Esophagus muscularis mucosa (tissue), 4 donors: ENCODE results near the gene TCF7L2. TPM values are rescaled to one million over a fixed set of nuclear protein-coding genes. Genes with fewer than 3 reads are reported as not detected.
A peak's percentile ranks its signal among the peaks of the same experiment; 100 is the strongest.

Experiments
- DNase-seq: peaks from one replicate; pipeline ENCODE4 v3.0.0-alpha.2; 2017; ENCODE audit errors: extremely low spot score
- H3K27ac ChIP-seq, 4 donors: fragments of 200-600 bp; sonication (generic); replicated peaks in 1 of 4; 1 replicate in 3 of 4; 2 replicates in 1 of 4; pipeline ENCODE4 v1.5.1; 2016 to 2019; ENCODE audit warnings: mild to moderate bottlenecking in 1 of 4
- H3K27me3 ChIP-seq, 4 donors: fragments of 200-600 bp; sonication (generic); one replicate each; pipeline versions ENCODE4 v1.5.1 to v1.6.0; 2016 to 2019
- H3K36me3 ChIP-seq, 4 donors: fragments of 200-600 bp; sonication (generic); one replicate each; pipeline ENCODE4 v1.5.1; 2016 to 2019
- H3K4me1 ChIP-seq, 4 donors: fragments of 200-600 bp; sonication (generic); one replicate each; pipeline ENCODE4 v1.5.1; 2016 to 2019
- H3K4me3 ChIP-seq, 4 donors: fragments of 200-600 bp; sonication (generic); 1 replicate in 2 of 4; 2 replicates in 2 of 4; pipeline ENCODE4 v1.5.1; 2016 to 2019; ENCODE audit warnings: mild to moderate bottlenecking in 4 of 4, moderate library complexity in 1 of 4
- H3K9me3 ChIP-seq, 4 donors: fragments of 200-600 bp; sonication (generic); 1 replicate in 3 of 4; 2 replicates in 1 of 4; pipeline ENCODE4 v1.5.1; 2016 to 2019
- EP300 ChIP-seq: sonication (generic); formaldehyde crosslinking; IDR thresholded peaks from one replicate; pipeline ENCODE4 v1.6.1; 2017; ENCODE audit warnings: antibody characterized with exemption
- POLR2A ChIP-seq: fragments of 450-650 bp; IDR thresholded peaks from one replicate; pipeline ENCODE4 v1.6.1; 2017; ENCODE audit warnings: antibody characterized with exemption, moderate library complexity, mild to moderate bottlenecking, low read depth
- POLR2AphosphoS5 ChIP-seq, 2 donors: sonication (generic); formaldehyde crosslinking; IDR thresholded peaks; one replicate each; pipeline ENCODE4 v1.6.1; 2017; ENCODE audit warnings: antibody characterized with exemption in 2 of 2
- WGBS: methylation state at CpG from one replicate; pipeline ENCODE4 v1.1.5; 2018; 5-methylcytosine and 5-hydroxymethylcytosine counted together
- intact Hi-C: fragments of 100-400 bp; cut with DNase I; formaldehyde crosslinking; loops from one replicate; pipeline ENCODE4 v1.15.1; 2023
- total RNA-seq, 4 donors: library from RNA; depleted of rRNA; stranded (reverse); fragments of >200 nt; gene quantifications; one replicate each; pipeline versions ENCODE4 v1.1.0 to v1.2.1, GENCODE V29; 2016
- TF ChIP-seq, protein P1 (sequence below), 3 experiments: fragments of 200-600 bp in 2 of 3; fragments of 450-650 bp in 1 of 3; sonication (generic) in 2 of 3; IDR thresholded peaks; one replicate each; pipeline ENCODE4 v1.5.1; 2017 to 2019; ENCODE audit warnings: antibody characterized with exemption in 3 of 3, mild to moderate bottlenecking in 2 of 3, moderate library complexity in 1 of 3

Gene TCF7L2
- total RNA-seq, 4 donors from 2014 or later: 7.8 to 24.1 (median 19.2) TPM

DNA sequence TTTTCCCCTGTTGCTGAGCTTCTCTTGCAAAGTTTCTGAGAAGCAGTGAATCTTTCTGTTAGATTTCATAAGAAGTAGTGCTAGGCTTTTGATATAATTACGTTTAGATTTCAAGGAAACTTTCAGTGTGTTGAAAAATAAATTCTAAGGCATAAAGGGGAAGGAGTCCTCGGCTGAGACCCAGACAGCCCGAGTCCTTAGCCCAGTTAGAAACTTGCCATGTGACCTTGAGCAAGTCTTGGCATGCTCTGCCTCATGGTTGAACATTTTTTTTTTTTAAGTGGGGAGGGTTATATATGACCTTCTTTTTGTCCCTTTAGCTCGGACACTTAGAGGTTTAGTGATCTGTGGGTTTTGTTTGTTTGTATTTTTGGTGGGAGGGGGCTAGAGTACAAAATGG, 117.5 kb downstream of the TCF7L2 start:
- 44% methylated on average over 4 of the region's 4 CpGs for WGBS

DNA sequence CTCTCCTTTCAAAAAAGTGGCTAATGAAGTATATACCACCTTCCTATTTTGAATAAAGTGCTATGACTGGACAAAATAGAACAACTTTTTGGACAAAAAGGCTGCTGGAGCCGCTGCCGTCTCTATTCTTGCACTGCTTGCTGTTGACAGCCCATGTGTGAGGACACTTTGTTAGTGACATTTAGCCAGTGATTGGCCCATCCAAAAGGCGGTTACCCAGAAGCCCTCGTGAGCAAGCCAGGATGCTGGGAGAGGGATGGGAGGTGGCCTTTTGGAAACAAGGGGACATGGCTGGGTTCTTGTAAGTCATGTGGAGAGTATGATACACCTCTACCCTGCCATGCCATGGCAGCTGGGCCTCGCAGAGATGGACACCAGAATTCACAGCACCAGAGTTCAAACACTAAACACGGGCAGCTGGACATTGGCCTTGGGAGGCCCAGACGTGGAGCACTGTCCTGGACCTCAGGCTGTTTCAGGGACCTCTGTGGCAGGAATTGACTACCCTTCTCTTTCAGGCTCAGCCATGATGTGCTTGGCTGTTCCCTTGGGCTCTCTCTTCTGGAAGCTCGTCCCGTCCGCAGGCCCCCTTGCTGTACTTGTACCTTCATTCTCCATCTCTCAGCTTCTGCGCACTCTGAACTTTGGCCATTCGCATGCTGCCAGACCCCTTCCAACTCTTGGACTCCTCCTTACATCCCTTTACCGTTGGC, 118.3 kb downstream of the TCF7L2 start:
- Histone ChIP-seq H3K4me1 (peaks cover 23 to 56% (median 55%) of the 10 kb centered on the region in 4 donors), H3K36me3 (peaks cover 0 to 5% (median 0%) of the 10 kb centered on the region in 4 donors), H3K4me3 (no peak overlapping the region), H3K27me3 (no peaks in the 10 kb centered on the region), H3K27ac (no peak overlapping the region), H3K9me3 (no peaks in the 10 kb centered on the region)
- 97% methylated on average over 12 of the region's 13 CpGs for WGBS
- no peak for DNase-seq
- intact Hi-C loops: no loop called here
- TF ChIP-seq POLR2AphosphoS5 (IDR thresholded peaks at IDR 0.05): no peak
- no peak for TF ChIP-seq EP300
- TF ChIP-seq, protein P1, sequence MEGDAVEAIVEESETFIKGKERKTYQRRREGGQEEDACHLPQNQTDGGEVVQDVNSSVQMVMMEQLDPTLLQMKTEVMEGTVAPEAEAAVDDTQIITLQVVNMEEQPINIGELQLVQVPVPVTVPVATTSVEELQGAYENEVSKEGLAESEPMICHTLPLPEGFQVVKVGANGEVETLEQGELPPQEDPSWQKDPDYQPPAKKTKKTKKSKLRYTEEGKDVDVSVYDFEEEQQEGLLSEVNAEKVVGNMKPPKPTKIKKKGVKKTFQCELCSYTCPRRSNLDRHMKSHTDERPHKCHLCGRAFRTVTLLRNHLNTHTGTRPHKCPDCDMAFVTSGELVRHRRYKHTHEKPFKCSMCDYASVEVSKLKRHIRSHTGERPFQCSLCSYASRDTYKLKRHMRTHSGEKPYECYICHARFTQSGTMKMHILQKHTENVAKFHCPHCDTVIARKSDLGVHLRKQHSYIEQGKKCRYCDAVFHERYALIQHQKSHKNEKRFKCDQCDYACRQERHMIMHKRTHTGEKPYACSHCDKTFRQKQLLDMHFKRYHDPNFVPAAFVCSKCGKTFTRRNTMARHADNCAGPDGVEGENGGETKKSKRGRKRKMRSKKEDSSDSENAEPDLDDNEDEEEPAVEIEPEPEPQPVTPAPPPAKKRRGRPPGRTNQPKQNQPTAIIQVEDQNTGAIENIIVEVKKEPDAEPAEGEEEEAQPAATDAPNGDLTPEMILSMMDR (IDR thresholded peaks at IDR 0.05): no peak
- no peak for TF ChIP-seq POLR2A

More for the DNA sequence above, 117.5 kb downstream of the TCF7L2 start:
- intact Hi-C loops: no loop called here
- Histone ChIP-seq H3K36me3 (peaks cover 0 to 5% (median 0%) of the 10 kb centered on the region in 4 donors), H3K4me1 (peaks cover 27 to 62% (median 56%) of the 10 kb centered on the region in 4 donors), H3K27me3 (no peaks in the 10 kb centered on the region), H3K9me3 (no peaks in the 10 kb centered on the region), H3K27ac (no peak overlapping the region), H3K4me3 (no peak overlapping the region)
- DNase-seq: no peak
- TF ChIP-seq, protein P1 (IDR thresholded peaks at IDR 0.05): no peak
- TF ChIP-seq POLR2AphosphoS5 (IDR thresholded peaks at IDR 0.05): no peak
- no peak for TF ChIP-seq POLR2A
- TF ChIP-seq EP300: no peak

DNA sequence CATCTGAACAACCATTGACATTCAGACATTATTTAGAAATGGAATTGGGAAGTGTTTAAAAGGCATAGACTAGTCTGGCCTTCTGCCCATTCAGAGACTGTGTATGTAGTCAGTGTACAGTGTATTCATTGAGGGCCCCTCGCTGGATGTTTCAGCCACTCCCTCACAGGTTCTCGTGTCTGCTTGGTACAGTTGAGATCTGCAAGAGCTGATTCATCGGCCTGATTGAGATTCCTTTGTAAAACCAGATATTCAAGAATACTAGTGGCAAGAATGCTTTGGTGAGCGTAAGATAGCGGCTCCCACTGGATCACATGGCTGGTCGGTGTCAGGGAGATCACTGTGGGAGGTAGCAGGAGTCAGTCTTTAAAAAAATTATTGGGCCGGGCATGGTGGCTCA, 119.5 kb downstream of the TCF7L2 start:
- Histone ChIP-seq H3K4me1 (peaks cover 30 to 57% (median 54%) of the 10 kb centered on the region in 4 donors), H3K9me3 (no peaks in the 10 kb centered on the region), H3K4me3 (no peak overlapping the region), H3K36me3 (peaks cover 0 to 5% (median 0%) of the 10 kb centered on the region in 4 donors), H3K27me3 (no peaks in the 10 kb centered on the region), H3K27ac (no peak overlapping the region)
- intact Hi-C loops: no loop called here
- TF ChIP-seq POLR2A: no peak
- no peak for TF ChIP-seq POLR2AphosphoS5 (IDR thresholded peaks at IDR 0.05)
- TF ChIP-seq, protein P1 (IDR thresholded peaks at IDR 0.05): no peak
- no peak for TF ChIP-seq EP300
- 92% methylated on average over 7 of the region's 7 CpGs for WGBS
- DNase-seq: no peak

DNA sequence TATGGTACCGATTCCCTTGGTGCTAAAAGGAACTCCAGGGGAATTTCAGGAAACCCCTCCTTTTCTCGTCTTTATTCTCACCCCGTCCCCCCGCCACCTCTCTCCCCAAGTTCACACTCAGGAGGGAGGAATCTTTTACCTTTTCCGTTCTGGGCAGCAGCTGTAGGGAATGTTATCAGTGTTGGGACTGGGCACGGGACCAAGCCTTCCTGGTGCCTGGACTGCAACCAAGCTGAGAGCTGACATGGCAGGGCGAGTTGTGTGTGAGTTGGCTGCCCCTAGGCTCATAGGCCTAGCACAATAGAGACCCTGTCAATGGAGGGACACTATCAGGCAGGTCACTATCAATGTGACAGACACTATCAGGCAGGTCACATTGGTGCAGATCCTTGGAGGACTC, 121.4 kb downstream of the TCF7L2 start:
- Histone ChIP-seq H3K27me3 (no peaks in the 10 kb centered on the region), H3K36me3 (peaks cover 0 to 5% (median 0%) of the 10 kb centered on the region in 4 donors), H3K9me3 (no peaks in the 10 kb centered on the region), H3K27ac (peak overlapping the region in 2 of 4 donors; percentile 16 to 34), H3K4me3 (no peak overlapping the region), H3K4me1 (peaks cover 30 to 49% (median 48%) of the 10 kb centered on the region in 4 donors)
- intact Hi-C loops: no loop called here
- WGBS: 81% methylated on average over 6 of the region's 7 CpGs
- no peak for DNase-seq
- TF ChIP-seq, protein P1 (IDR thresholded peaks at IDR 0.05): no peak
- no peak for TF ChIP-seq EP300
- TF ChIP-seq POLR2AphosphoS5 (IDR thresholded peaks at IDR 0.05): no peak
- TF ChIP-seq POLR2A: no peak
